HEK293 (cell line): Measurements from ENCODE around the gene ADAMTS17.

ENCODE experiments used
- CTCF ChIP-seq: fragments of 450-650 bp; formaldehyde crosslinking; IDR thresholded peaks from 2 replicates; pipeline ENCODE4 v1.5.1; 2016; ENCODE audit warnings: missing biosample characterization, missing genetic modification characterization
- PBX3 ChIP-seq: sonication (generic); formaldehyde crosslinking; IDR thresholded peaks from 2 replicates; pipeline ENCODE4 v1.8.1; 2022; ENCODE audit warnings: mild to moderate bottlenecking, moderate library complexity, missing genetic modification reagents
- TCF7L2 ChIP-seq: IDR thresholded peaks from 2 replicates; pipeline ENCODE4 v1.6.1; 2011; ENCODE audit warnings: low read depth, mild to moderate bottlenecking, inconsistent platforms, low read length, moderate library complexity, borderline replicate concordance
- YY1 ChIP-seq: fragments of 450-650 bp; formaldehyde crosslinking; IDR thresholded peaks from 2 replicates; pipeline ENCODE4 v1.5.1; 2018; ENCODE audit warnings: missing biosample characterization, missing genetic modification characterization
- ZBTB20 ChIP-seq: fragments of 450-650 bp; formaldehyde crosslinking; IDR thresholded peaks from 2 replicates; pipeline ENCODE4 v1.5.1; 2016; ENCODE audit warnings: missing biosample characterization, missing genetic modification characterization
- ZBTB44 ChIP-seq: fragments of 450-650 bp; IDR thresholded peaks from 2 replicates; pipeline ENCODE4 v1.5.1; 2018; ENCODE audit warnings: missing biosample characterization, mild to moderate bottlenecking, missing genetic modification characterization
- ZBTB7A ChIP-seq: fragments of 450-650 bp; formaldehyde crosslinking; IDR thresholded peaks from 2 replicates; pipeline ENCODE4 v1.5.1; 2016; ENCODE audit warnings: low read depth, missing biosample characterization, missing genetic modification characterization
- ZBTB8A ChIP-seq: fragments of 450-650 bp; formaldehyde crosslinking; IDR thresholded peaks from 2 replicates; pipeline ENCODE4 v1.5.1; 2016; ENCODE audit warnings: missing biosample characterization, missing genetic modification characterization
- ZNF555 ChIP-seq: fragments of 450-650 bp; formaldehyde crosslinking; conservative IDR thresholded peaks from 2 replicates; pipeline ENCODE4 v1.5.1; 2017; ENCODE audit warnings: missing biosample characterization, mild to moderate bottlenecking, missing genetic modification characterization, inconsistent platforms
- ZNF776 ChIP-seq: fragments of 450-650 bp; formaldehyde crosslinking; IDR thresholded peaks from 2 replicates; pipeline ENCODE4 v1.5.0; 2017; ENCODE audit warnings: missing biosample characterization, missing genetic modification characterization, borderline replicate concordance

GRCh38 chr15:100330629-100331215 lies 11.1 kb downstream of the ADAMTS17 start:
- TF ChIP-seq YY1 (tag by site-specific recombination) (no peak), PBX3 (CRISPR knock-in tag) (no peak), ZNF776 (tag by site-specific recombination) (no peak), ZBTB7A (tag by site-specific recombination) (no peak), ZNF555 (no peak), ZBTB8A (tag by site-specific recombination) (no peak), CTCF (no peak), ZBTB44 (no peak), ZBTB20 (no peak), TCF7L2 (no peak)
